GM12892 (cell line): ENCODE results near the gene SRD5A1.

Experiments
- POLR2A ChIP-seq: IDR thresholded peaks from 2 replicates; pipeline ENCODE4 v1.6.1; 2011; ENCODE audit warnings: low read depth, low read length, control low read depth
- POLR2AphosphoS5 ChIP-seq: IDR thresholded peaks from 2 replicates; pipeline ENCODE4 v1.6.1; 2011; ENCODE audit warnings: low read depth, low read length, control low read depth
- TAF1 ChIP-seq: IDR thresholded peaks from 2 replicates; pipeline ENCODE4 v1.6.1; 2011; ENCODE audit warnings: low read depth, mild to moderate bottlenecking, control low read depth, low read length, borderline replicate concordance

GRCh38 chr5:6698696-6699095, 65.5 kb downstream of the SRD5A1 start:
- TF ChIP-seq POLR2A = no peak
- no peak for TF ChIP-seq TAF1
- no peak for TF ChIP-seq POLR2AphosphoS5
